AG04450 (cell line): ENCODE measurements around the gene STMP1. TPM values are rescaled to one million over a fixed set of nuclear protein-coding genes. Genes with fewer than 3 reads are reported as not detected.
"Not testable (repeated sequence)": the region's sequence is repeated elsewhere in the genome, so short reads cannot be mapped to it uniquely, and the experiment has no call there.

Experiments
- CTCF ChIA-PET: fragments of 300-600, 350-600 bp; formaldehyde crosslinking; extraction: SDS; loops from one replicate; lab custom pipeline; 2022; ENCODE audit warnings: antibody characterized with exemption, inconsistent platforms; lab: Charles Lee
- POLR2A ChIA-PET: fragments of 350-600 bp; formaldehyde crosslinking; extraction: SDS; loops from one replicate; lab custom pipeline; 2021; ENCODE audit warnings: antibody characterized with exemption, inconsistent platforms; lab: Yijun Ruan, JAX
- DNase-seq: peaks from one replicate; pipeline ENCODE4 v3.0.0-alpha.2; 2011; ENCODE audit warnings: low read depth, low spot score
- H3K27ac ChIP-seq: one replicate; pipeline ENCODE4 v1.5.1; 2012; ENCODE audit warnings: low read depth, low read length, control low read depth
- H3K27me3 ChIP-seq: one replicate; pipeline ENCODE4 v1.6.0; 2012; ENCODE audit warnings: low read length; ENCODE audit not compliant: control insufficient read depth, insufficient read depth
- H3K4me3 ChIP-seq: 2 replicates; pipeline ENCODE4 v1.5.1; 2011; ENCODE audit warnings: mild to moderate bottlenecking, low read depth, low read length, control low read depth
- H3K9me3 ChIP-seq: 2 replicates; pipeline ENCODE4 v1.5.1; 2012; ENCODE audit warnings: low read length; ENCODE audit not compliant: control insufficient read depth, insufficient read depth
- polyA plus RNA-seq: library from polyadenylated mRNA; depleted of rRNA; stranded (reverse); fragments of >200 nt; gene quantifications from 2 replicates; pipeline ENCODE4 v1.2.3, GENCODE V29; 2011
- TF ChIP-seq, protein P1 (sequence below): IDR thresholded peaks from 2 replicates; pipeline ENCODE4 v1.5.1; 2011; ENCODE audit warnings: low read depth, low read length, control low read depth, inconsistent platforms

STMP1 gene
- polyA plus RNA-seq, 1 experiment = 48.2 TPM

DNA sequence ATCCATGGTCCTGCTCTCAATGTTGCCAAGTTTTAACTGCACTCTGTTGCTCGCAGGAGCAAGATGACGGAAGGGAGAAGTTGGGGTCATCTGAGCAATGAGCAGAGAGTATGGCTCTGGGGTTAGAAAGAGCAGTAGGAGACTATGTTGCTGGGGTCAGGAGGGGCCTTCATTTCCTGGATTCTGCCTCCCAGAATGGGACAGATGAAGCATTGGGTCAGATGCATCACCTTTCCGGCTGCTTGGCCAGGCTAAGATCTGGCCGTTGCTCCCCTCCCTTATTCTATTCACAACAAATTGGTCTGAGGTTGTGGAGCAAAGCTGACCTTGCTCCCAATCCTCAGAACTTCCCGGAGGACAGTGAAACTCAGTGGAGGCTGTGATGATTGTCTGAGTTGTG lies 22.4 kb downstream of the STMP1 start:
- TF ChIP-seq, protein P1, sequence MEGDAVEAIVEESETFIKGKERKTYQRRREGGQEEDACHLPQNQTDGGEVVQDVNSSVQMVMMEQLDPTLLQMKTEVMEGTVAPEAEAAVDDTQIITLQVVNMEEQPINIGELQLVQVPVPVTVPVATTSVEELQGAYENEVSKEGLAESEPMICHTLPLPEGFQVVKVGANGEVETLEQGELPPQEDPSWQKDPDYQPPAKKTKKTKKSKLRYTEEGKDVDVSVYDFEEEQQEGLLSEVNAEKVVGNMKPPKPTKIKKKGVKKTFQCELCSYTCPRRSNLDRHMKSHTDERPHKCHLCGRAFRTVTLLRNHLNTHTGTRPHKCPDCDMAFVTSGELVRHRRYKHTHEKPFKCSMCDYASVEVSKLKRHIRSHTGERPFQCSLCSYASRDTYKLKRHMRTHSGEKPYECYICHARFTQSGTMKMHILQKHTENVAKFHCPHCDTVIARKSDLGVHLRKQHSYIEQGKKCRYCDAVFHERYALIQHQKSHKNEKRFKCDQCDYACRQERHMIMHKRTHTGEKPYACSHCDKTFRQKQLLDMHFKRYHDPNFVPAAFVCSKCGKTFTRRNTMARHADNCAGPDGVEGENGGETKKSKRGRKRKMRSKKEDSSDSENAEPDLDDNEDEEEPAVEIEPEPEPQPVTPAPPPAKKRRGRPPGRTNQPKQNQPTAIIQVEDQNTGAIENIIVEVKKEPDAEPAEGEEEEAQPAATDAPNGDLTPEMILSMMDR = no peak
- POLR2A ChIA-PET = no interaction called here
- CTCF ChIA-PET = interaction anchor here (1.6 to 7.7 kb wide), 2 partner anchors 11 to 39 kb away, joined by 4 to 44 read pairs; no protein-coding TSS in a partner anchor

DNA sequence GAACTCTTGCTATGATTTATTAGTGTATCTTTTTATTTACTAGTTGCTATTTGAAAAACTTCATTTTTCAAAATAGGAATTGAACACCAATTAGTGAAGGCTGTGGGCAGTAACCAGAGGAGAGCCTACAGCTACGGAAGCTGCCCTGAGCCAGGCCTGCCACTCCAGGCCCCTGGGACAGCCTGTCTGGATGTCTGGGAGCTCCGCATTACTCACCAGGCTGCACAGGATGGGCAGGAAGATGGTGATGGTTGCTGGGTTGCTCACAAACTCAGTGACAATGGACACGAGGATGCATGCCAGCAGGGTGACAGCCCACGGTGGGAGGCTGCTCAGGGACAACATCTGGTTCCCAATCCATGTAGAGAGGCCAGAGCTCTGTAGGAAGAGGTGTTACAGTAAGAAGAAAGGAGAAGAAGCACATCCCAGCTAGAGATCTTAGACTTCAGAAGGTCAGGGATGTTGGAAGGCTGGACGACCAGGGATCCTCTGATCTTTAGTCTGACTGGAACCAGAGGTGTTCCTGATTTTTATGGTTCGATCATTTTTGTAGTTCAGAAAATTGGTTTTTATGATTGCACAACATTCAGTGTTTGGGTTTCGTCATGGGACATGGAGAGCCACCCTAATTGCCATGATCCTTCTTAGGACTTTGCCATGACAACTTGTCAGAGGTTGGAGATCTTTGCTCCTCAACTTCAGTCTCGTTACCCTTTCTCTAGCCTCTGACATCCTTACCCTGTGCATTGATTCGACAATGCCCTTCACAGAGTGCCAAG lies 23.2 kb downstream of the STMP1 start:
- ChIA-PET CTCF (interaction anchor here (1.6 to 7.7 kb wide), 2 partner anchors 12 to 40 kb away, joined by 4 to 44 read pairs; no protein-coding TSS in a partner anchor), POLR2A (no interaction called here)
- Histone ChIP-seq H3K4me3 (no peak overlapping the region), H3K9me3 (no peaks in the 10 kb centered on the region), H3K27ac (no peak overlapping the region), H3K27me3 (no peaks in the 10 kb centered on the region)
- DNase-seq = no peak
- TF ChIP-seq, protein P1 = no peak

More for the DNA sequence above, 22.4 kb downstream of the STMP1 start:
- no peak for DNase-seq
- no peak overlapping the region for H3K4me3 ChIP-seq
- H3K9me3 ChIP-seq = no peaks in the 10 kb centered on the region
- no peaks in the 10 kb centered on the region for H3K27me3 ChIP-seq
- no peak overlapping the region for H3K27ac ChIP-seq

DNA sequence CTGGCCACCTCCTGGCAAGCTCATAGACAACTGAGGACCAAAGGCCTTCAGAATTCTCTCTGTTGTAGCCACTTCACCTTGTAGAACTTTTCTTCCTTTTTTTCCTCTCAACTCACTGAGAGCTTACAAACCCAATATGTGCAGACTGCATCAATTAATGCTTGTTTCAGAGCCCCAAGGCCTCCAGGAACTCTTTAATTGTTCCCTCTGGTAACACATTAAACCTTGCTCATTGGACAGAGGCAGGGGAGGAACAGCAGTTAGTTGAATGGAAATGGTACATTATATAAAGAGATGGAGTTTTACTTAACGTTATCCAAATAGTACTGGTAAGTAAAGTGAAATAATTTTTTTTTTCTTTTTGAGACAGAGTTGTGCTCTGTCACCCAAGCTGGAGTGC lies 25.2 kb downstream of the STMP1 start:
- TF ChIP-seq, protein P1 = no peak
- Histone ChIP-seq H3K27me3 (no peaks in the 10 kb centered on the region), H3K27ac (no peak overlapping the region), H3K9me3 (no peaks in the 10 kb centered on the region), H3K4me3 (no peak overlapping the region)
- ChIA-PET POLR2A (no interaction called here), CTCF (interaction anchor here (0.7 to 7.7 kb wide), 4 partner anchors 14 to 323 kb away, joined by 3 to 44 read pairs (median 3); no protein-coding TSS in a partner anchor)
- DNase-seq = no peak

DNA sequence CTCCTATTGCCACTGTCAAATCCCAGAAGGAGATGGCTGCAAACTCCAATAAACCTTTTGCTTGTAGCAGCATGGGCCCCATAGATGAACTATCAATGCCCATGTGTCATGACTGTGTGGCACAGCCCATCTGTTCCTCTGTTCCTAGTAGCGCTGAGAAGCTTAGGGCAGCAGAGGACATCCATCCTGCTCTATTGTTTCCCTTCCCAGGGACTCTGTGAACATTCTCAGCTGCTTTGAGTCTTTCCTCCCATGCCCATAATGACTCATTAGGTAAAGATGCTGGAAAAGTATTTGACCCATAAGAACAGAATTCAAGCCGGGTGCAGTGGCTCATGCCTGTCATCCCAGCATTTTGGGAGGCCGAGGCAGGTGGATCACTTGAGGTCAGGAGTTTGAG lies 28.3 kb downstream of the STMP1 start:
- H3K4me3 ChIP-seq = no peak overlapping the region
- H3K27ac ChIP-seq = no peak overlapping the region
- no peaks in the 10 kb centered on the region for H3K9me3 ChIP-seq
- DNase-seq = peak; percentile 23
- TF ChIP-seq, protein P1 = no peak
- ChIA-PET CTCF (interaction anchor here (1.7 kb wide), 1 partner anchor 18 kb away, joined by 10 read pairs; no protein-coding TSS in a partner anchor), POLR2A (interaction anchor here (0.7 kb wide), 1 partner anchor 44 kb away, joined by 10 read pairs; no protein-coding TSS in a partner anchor)
- no peaks in the 10 kb centered on the region for H3K27me3 ChIP-seq

DNA sequence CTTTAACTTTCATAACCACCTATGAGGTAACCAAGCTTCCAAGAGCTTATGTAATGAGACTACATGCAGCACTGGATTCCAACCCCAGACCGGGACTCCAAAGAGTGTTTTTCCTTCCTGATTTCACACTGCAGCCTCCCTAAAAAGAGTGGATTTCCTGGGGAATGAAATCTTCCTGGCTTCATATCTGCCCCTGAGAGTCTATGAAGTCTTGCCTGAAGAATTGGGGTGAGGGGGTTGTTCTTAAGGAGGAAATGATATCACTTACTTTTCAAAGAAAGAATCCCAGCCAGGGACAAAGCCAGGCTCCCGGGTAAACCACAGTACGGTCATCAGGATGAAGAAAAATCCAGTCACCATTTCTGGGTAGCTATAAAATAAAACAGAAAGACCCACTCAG lies 29.7 kb downstream of the STMP1 start:
- H3K27me3 ChIP-seq = no peaks in the 10 kb centered on the region
- no peak overlapping the region for H3K27ac ChIP-seq
- CTCF ChIA-PET = no interaction called here
- H3K4me3 ChIP-seq = no peak overlapping the region
- TF ChIP-seq, protein P1 = no peak
- no peak for DNase-seq
- no peaks in the 10 kb centered on the region for H3K9me3 ChIP-seq
- POLR2A ChIA-PET = no interaction called here

DNA sequence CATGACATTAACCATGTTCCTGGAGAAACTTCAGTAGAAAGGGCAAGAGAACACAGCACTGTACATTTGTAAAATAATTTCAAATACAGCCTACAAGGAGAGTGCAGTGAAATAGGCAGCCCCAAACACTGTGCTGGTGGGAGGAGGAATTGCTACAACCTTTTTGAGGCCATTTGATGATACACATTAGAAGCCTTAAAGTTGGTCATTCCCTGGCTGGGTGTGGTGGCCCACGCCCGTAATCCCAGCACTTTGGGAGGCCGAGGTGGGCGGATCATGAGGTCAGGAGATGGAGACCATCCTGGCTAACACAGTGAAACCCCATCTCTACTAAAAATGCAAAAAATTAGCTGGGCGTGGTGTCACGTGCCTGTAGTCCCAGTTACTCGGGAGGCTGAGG lies 30.3 kb downstream of the STMP1 start:
- CTCF ChIA-PET, H3K9me3 ChIP-seq, H3K4me3 ChIP-seq, H3K27ac ChIP-seq, H3K27me3 ChIP-seq, DNase-seq, POLR2A ChIA-PET: not testable (repeated sequence)
